Mesothelial cell of epicardium (in vitro differentiated cells): ENCODE data around the gene TPCN1. TPM values are rescaled to one million over a fixed set of nuclear protein-coding genes. Genes with fewer than 3 reads are reported as not detected.
A peak's percentile ranks its signal among the peaks of the same experiment; 100 is the strongest.

ENCODE experiments used
- DNase-seq, 2 experiments: peaks; one replicate each; pipeline ENCODE4 v3.0.0; 2021; ENCODE audit warnings: low spot score in 2 of 2; ENCODE audit not compliant: unreplicated experiment in 2 of 2
- H3K27ac Mint-ChIP-seq: 2 replicates; pipeline ENCODE4 v1.8.0; 2021; ENCODE audit warnings: mixed read lengths
- H3K27me3 Mint-ChIP-seq: 2 replicates; pipeline ENCODE4 v1.8.0; 2021; ENCODE audit warnings: low read depth, mixed read lengths
- H3K36me3 Mint-ChIP-seq: 2 replicates; pipeline ENCODE4 v1.8.0; 2021; ENCODE audit warnings: mixed read lengths
- H3K4me1 Mint-ChIP-seq: 2 replicates; pipeline ENCODE4 v1.8.0; 2021; ENCODE audit warnings: mixed read lengths
- H3K4me3 Mint-ChIP-seq: 2 replicates; pipeline ENCODE4 v1.8.0; 2021; ENCODE audit warnings: mild to moderate bottlenecking, moderate library complexity, mixed read lengths
- H3K9me3 Mint-ChIP-seq: 2 replicates; pipeline ENCODE4 v1.8.0; 2021; ENCODE audit warnings: mixed read lengths
- total RNA-seq: library from RNA; stranded (reverse); gene quantifications from 3 replicates; pipeline ENCODE4 v1.2.1, GENCODE V29; 2021
- TF ChIP-seq, protein P1 (sequence below): fragments of 200-600 bp; sonication (generic); IDR thresholded peaks from one replicate; pipeline ENCODE4 v1.5.0; 2021; ENCODE audit warnings: antibody characterized with exemption; ENCODE audit not compliant: unreplicated experiment

TPCN1 gene
- total RNA-seq, 1 donor from 2014 or later: 40.0 TPM

DNA sequence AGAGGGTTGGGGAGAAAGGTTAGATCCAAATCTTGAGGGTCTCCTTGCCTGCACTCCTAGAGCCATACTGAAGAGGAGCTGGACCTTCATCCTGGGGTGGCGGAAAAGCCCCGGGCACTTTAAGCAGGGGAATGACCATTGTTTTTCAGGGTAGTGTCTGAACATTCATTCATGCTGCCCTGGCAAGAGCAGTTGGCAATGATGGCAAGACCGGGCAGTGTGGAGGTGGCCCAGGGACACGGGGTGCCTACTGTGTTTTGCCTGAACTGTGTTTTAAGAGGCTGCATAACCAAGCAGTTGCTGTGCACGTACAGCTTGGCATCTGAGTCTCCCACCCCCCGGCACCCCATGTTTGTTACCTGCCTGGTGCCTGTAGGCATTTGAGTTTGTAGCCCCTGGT lies 14.7 kb downstream of the TPCN1 start:
- Mint-ChIP-seq H3K27me3 (no peaks in the 10 kb centered on the region), H3K4me1 (peaks cover 25% of the 10 kb centered on the region), H3K36me3 (peaks cover 17% of the 10 kb centered on the region), H3K9me3 (no peaks in the 10 kb centered on the region), H3K4me3 (no peak overlapping the region), H3K27ac (no peak overlapping the region)
- TF ChIP-seq, protein P1, sequence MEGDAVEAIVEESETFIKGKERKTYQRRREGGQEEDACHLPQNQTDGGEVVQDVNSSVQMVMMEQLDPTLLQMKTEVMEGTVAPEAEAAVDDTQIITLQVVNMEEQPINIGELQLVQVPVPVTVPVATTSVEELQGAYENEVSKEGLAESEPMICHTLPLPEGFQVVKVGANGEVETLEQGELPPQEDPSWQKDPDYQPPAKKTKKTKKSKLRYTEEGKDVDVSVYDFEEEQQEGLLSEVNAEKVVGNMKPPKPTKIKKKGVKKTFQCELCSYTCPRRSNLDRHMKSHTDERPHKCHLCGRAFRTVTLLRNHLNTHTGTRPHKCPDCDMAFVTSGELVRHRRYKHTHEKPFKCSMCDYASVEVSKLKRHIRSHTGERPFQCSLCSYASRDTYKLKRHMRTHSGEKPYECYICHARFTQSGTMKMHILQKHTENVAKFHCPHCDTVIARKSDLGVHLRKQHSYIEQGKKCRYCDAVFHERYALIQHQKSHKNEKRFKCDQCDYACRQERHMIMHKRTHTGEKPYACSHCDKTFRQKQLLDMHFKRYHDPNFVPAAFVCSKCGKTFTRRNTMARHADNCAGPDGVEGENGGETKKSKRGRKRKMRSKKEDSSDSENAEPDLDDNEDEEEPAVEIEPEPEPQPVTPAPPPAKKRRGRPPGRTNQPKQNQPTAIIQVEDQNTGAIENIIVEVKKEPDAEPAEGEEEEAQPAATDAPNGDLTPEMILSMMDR: no peak
- no peak for DNase-seq

DNA sequence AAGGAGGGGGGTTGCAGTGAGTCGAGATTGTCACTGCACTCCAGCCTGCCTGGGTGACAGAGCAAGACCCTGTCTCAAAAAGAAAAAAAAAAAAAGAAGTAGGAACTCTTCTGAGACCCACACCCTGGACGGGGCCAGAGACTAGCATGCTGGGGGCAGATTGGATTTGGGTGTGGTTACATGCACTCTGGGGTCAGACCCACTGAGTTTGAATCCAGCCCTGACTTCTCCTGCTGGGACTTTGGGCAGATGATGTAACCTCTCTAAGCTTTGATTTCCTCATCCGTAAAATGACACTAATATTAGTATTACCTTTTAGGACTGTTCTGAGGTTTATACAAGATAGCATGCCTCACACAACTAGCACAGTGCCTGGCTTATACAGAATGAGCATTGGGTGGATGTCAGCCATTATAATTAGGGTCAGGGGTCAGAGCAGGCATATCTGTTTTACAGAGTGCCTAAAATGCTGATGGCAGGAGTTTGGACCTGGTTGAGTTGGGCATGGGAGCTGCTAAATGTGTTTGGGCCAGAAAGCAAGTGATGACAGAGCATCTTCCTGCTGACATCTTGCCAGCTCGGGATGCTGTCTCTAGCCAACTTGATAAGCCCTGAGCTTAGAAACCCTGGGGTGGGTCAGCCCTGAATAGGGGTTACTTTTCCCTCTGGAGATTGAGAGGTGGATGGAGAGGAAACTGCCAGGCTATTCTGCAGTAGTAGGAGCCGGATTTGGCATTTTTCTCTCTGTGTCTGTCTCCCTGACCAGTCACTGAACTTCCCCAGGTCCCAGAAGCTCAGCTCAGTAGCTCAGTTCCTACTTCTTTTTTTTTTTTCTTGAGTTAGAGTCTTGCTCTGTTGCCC lies 15.5 kb downstream of the TPCN1 start:
- Mint-ChIP-seq H3K4me3 (no peak overlapping the region), H3K9me3 (no peaks in the 10 kb centered on the region), H3K36me3 (peaks cover 11% of the 10 kb centered on the region), H3K27me3 (no peaks in the 10 kb centered on the region), H3K27ac (no peak overlapping the region), H3K4me1 (peaks cover 30% of the 10 kb centered on the region)
- DNase-seq: no peak
- TF ChIP-seq, protein P1: no peak

DNA sequence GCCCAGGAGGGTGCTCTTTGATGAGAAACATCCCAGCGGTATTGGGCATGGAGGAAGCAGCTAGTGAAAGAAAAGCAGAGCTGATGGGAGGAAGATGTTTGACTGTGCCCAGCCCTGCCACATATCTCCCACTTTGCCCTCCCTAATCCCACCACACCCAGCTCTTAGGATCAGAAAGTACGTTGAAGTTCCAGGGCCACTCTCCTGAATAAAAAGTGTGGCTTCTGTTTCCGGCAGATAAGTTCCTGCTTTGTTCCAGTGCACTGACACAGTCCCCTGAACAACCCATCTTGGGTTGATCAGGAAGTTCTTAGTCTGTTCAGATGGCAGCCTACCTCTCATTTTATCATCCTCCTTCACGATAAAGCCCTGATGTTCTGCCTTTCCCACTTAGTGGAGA lies 16.5 kb downstream of the TPCN1 start:
- Mint-ChIP-seq H3K27me3 (no peaks in the 10 kb centered on the region), H3K9me3 (no peaks in the 10 kb centered on the region), H3K36me3 (peaks cover 11% of the 10 kb centered on the region), H3K4me1 (peaks cover 38% of the 10 kb centered on the region), H3K27ac (no peak overlapping the region), H3K4me3 (no peak overlapping the region)
- TF ChIP-seq, protein P1: no peak
- no peak for DNase-seq

DNA sequence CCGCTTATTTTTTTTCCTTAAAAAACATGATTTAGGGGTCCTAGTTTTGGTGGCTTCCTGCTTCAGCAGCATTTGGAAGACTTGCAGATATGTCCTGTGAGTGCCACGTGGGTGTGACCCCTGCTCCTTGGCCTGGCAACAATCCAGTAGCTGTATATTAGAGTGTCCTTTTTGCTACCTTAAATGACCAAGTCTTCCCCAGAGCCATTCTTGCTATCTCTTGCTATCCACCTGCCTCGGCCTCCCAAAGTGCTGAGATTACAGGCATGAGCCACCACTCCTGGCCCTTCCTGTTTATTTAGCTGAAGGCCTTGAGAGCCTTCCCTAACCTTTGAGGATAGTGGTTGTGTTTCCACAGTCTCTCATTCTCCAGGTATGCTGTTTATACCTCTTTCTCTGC lies 17.0 kb downstream of the TPCN1 start:
- Mint-ChIP-seq H3K4me1 (peaks cover 35% of the 10 kb centered on the region), H3K4me3 (no peak overlapping the region), H3K36me3 (peaks cover 9% of the 10 kb centered on the region), H3K27ac (no peak overlapping the region), H3K27me3 (no peaks in the 10 kb centered on the region), H3K9me3 (no peaks in the 10 kb centered on the region)
- no peak for DNase-seq
- TF ChIP-seq, protein P1: no peak

DNA sequence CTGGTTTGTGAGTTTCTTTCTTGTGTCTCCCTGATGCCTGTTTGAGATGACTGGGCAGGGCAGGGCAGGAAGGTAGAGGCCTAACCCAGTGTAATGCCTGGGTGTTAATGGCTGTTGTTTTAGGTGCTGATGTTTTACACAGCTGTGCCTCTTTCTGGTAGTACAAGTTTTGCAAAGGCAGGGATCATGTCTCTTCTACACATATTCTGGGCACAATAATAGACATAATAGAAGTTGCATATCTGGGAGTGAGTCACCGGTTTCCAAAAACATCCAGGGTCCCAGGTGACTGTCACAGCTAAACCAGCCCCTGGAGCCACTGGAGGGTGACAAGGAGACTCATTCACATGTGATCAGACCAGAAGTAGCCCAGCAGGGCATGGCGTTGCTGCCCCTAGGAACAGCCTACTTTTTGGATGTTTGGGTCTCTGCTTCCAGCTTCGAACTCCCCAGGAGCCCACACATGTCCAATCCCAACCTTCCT lies 18.1 kb downstream of the TPCN1 start:
- TF ChIP-seq, protein P1: no peak
- no peak for DNase-seq
- Mint-ChIP-seq H3K27me3 (no peaks in the 10 kb centered on the region), H3K36me3 (peaks cover 2% of the 10 kb centered on the region), H3K27ac (peak overlapping the region; percentile 81), H3K9me3 (no peaks in the 10 kb centered on the region), H3K4me3 (no peak overlapping the region), H3K4me1 (peaks cover 38% of the 10 kb centered on the region)
